ENCODE data around the gene TYROBP.

The TYROBP gene

DNA sequence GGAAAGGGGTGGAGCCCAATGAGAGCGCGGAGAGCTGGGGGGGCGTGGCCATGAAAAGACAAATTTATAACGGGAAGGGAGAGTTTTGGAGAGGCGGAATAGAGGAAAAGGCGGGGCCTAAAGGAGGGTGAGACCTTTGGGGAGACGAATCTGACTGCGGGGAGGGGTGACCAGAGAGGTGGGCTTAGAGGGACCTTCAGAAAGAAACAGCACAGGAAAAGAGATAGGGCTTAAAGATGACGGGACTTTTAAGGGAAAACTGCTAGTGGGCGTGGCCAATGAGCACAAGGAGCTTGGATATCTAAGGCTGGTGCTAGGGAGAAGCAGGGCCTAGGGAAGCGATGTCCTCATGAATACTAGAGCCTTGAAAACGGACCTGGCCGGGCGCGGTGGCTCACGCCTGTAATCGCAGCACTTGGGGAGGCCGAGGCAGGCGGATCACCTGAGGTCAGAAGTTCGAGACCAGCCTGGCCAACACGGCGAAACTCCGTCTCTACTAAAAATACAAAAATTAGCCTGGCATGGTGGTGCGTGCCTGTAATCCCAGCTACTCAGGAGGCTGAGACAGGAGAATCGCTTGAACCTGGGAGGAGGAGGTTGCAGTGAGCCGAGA lies 37.9 kb downstream of the TYROBP start:
- DNase-seq (ENCODE audit: low spot score): peak; percentile 91

DNA sequence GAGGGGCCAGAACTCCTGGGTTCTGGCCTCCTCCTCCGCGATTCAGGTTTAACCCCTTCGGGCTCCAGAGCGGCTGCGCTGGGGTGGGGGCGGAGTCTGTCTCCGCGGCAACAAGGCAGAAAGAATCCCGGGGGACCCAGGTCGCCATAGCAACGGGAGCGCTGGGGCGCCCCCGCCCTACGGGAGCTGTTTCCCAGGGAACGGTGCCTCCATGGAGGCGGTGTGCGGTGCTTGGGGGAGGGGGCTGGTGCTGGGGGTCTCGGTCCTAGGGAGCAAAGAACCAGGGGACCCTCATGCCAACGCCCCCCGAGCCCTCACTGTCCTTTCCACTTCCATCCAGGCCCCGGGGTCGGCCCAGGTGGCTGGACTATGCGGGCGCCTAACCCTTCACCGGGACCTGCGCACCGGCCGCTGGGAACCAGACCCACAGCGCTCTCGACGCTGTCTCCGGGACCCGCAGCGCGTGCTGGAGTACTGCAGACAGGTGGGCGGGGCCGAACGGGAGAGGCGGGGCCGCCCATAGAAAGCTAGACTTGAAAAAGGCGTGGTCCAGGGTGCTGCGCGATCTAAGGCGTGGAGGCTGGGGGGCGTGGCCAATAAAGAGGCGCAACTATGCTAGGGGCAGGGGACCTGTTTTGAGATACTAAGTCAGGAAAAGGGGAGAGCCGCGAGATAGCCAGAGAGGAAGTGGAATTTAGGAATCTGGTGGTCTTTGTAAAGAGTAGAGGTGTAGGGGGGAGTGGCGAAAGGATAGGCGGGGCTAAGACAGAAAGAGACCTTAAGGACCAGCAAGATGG lies 38.6 kb downstream of the TYROBP start:
- DNase-seq (ENCODE audit: low spot score): peak; percentile 95

DNA sequence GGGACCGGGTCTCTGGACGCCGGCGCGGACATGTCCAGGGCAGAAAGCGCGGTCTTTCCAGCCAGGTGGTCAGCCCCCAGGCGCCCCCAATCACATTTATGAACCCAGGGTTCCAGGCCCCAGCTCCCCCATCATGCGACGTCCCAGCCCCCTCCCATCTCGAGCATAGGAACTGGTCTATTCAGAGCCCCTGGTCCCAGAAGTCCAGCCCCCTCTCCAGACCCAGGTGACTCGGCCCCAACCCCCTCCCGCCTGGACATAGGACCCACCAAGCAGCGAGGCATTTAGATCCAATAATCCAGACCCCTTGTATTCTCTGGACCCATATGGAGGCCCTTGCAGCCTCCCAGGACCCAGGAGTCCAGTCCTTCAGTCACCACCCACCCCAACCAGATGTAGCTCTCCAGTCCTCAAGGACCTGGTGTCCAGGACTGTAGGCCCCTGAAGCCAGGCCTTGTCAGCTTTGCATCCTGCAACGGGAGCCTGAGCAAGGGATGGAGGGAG lies 39.2 kb downstream of the TYROBP start:
- DNase-seq (ENCODE audit: low spot score): no peak

DNA sequence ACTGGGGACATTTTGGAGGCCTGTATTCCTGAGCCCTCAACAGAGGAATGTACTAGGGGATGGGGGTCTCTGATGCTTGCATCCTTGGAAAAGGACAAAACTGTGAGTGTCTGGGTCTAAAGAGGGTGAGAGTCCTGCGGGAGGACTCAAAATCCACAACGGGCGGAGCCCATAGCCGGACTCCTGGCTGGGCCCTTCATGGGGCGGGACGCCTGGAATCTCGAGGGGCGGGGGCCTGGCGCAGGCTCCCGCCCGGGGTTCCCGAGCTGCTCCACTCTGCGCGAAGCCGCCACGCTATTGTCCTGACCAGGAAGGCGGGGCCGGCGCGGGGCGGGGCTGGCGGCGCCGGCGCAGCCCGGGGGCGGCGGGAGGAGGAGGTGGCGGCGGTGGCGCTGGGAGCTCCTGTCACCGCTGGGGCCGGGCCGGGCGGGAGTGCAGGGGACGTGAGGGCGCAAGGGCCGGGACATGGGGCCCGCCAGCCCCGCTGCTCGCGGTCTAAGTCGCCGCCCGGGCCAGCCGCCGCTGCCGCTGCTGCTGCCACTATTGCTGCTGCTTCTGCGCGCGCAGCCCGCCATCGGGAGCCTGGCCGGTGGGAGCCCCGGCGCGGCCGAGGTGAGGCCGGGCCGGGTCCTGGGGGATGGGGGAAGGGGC lies 39.8 kb downstream of the TYROBP start, which contains the start of gene APLP1:
TSS of gene APLP1 (plus strand) at position 403 of the 651 bp plus-strand sequence. CDS start at position 466, 63 bp downstream.
- peak; percentile 91 for DNase-seq (ENCODE audit: low spot score)

DNA sequence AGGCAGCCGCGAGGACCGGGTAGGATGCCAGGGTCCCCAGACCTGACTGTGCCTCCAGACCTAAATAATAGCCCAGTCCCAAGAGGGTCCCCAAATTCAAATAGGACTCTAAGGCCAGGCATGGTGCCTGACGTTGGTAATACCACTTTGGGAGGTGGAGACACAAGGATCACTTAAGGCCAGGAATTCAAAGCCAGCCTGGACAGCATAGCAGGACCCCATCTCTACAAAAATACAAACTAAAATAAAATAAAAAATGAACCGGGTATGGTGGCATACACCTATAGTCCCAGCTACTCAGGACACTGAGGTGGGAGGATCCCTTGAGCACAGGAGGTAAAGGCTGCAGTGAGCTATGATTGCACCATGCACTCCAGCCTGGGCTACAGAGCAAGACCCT lies 45.1 kb downstream of the TYROBP start:
- DNase-seq (ENCODE audit: low spot score): no peak

DNA sequence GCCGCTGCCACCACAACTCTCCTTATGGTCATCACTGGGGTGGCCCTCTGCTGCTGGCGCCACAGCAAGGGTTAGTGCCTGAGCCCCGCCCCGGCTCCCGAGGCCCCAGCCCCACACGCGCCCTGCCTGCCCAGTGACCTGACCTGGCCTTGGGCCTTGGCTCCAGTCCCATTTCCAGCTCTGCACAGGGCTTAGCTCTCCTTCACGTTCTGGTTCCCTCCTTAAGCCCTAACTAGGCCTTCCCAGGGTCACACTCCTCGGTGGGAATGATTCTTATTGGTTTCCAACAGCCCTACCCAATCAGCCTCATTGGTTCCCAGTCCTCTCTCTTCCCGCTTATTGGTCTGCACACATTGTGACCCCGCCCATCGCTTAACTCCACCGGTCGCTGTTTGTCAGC lies 45.6 kb downstream of the TYROBP start:
- no peak for DNase-seq (ENCODE audit: low spot score)

DNA sequence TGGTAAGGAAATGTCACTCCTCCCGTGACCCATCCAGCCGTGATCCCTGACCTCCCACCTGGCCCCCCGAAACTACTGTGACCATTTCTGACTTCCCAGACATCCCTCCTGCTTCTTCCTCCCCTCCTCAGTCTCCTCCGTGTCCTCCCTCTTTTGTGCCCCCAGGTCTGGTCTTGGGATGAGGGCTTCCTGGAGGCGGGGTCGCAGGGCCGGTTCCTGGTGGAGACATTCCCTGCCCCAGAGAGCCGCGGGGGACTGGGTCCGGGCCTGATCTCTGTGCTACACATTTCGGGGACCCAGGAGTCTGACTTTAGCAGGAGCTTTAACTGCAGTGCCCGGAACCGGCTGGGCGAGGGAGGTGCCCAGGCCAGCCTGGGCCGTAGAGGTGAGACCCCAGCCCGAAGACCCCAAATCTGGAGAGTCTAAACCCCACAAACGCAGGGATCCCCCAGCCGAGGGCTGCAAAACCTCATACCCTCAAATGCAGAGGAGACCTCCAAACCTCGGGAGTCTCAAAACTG lies 46.4 kb downstream of the TYROBP start:
- DNase-seq (ENCODE audit: low spot score): no peak

DNA sequence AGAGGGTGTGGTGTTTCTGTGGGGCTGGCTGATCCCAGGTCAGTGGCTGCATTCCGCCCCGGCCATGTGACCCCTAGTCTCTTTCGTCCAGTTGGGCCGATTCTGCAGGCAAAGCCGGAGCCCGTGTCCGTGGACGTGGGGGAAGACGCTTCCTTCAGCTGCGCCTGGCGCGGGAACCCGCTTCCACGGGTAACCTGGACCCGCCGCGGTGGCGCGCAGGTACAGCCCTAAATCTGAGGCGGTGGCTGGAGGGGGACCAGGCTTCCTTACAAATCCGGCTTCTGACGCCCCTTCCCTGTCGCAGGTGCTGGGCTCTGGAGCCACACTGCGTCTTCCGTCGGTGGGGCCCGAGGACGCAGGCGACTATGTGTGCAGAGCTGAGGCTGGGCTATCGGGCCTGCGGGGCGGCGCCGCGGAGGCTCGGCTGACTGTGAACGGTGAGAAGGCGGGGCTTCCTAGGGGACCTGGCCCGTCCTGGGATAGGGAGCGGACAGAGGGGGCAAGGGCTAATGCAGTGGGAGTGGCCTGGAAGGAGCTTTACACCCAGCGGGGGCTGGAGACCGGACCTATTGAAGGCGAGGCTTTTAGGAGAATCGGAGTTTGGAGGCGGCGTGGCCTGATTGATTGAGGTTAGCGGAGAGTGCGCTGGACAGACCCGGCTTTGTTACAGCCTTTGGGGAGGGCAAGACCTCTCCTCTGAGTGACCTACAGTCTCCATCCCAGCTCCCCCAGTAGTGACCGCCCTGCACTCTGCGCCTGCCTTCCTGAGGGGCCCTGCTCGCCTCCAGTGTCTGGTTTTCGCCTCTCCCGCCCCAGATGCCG lies 47.1 kb downstream of the TYROBP start:
- DNase-seq (ENCODE audit: low spot score): peak; percentile 94

DNA sequence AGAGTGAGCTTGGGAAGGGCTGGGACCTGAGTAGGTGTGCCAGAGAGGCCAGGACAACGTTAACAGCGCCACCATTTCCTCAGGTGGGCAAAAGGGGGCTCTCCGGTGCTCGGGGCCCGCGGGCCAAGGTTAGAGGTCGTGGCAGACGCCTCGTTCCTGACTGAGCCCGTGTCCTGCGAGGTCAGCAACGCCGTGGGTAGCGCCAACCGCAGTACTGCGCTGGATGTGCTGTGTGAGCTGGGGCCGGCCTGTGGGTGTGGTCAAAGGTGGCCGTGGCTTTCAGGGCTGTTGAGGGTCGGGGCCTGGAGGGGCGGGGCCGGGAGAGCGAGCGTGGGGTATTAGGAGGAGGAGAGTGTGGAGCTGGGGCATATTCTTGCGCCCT lies 47.7 kb downstream of the TYROBP start:
- no peak for DNase-seq (ENCODE audit: low spot score)

DNA sequence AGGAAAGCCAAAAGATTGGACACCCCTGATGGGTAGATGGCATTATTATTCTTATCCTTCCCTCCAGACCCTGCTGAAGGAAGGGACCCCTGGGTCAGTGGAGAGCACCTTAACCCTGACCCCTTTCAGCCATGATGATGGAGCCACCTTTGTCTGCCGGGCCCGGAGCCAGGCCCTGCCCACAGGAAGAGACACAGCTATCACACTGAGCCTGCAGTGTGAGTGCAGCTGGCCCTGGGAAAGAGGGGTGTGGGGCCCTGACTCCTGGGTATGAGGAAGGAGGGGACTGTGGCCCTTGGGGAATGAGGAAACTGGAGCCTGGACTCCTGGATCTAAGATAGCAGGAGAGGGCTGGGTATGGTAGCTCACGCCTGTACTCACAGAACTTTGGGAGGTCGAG lies 48.7 kb downstream of the TYROBP start:
- no peak for DNase-seq (ENCODE audit: low spot score)

DNA sequence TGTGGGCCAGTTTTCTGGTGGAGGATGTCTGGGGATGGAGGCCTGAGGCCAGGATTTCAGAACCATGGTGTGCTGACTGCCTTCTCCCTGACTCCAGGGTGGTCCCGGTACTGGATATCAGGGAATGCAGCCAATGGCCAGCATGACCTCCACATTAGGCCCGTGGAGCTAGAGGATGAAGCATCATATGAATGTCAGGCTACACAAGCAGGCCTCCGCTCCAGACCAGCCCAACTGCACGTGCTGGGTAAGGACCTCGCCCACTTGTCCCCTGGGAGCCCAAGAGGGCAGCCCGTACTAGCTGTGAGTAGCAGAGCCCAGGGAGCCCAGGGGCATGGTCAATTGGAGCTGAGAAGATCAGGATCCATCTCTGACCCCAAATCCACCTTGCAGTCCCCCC lies 49.8 kb downstream of the TYROBP start:
- no peak for DNase-seq (ENCODE audit: low spot score)

DNA sequence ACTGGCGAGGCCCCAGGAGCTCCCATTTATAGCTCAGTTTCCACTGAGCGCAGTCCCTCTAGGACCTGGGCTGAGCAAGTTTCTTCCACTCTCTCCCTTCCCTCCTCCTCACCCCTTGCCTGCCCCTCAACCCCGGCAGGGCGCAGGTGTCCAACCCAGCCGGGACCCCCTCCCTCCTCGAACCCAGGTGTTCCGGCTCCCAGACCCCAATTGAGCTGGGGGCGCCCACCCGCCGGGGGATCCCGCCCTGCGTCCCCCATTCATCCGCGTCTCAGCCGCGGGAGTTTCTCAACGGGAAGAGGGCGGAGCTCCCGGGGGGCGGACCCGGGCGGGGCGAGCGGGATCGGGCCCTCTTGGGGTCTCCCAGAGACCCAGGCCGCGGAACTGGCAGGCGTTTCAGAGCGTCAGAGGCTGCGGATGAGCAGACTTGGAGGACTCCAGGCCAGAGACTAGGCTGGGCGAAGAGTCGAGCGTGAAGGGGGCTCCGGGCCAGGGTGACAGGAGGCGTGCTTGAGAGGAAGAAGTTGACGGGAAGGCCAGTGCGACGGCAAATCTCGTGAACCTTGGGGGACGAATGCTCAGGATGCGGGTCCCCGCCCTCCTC lies 51.4 kb downstream of the TYROBP start, which contains the start of gene KIRREL2:
TSS of gene KIRREL2 (plus strand) at position 366 of the 604 bp plus-strand sequence. CDS start at position 575, 209 bp downstream.
- DNase-seq (ENCODE audit: low spot score): peak; percentile 86
